Mesenchymal stem cell (in vitro differentiated cells and primary cell): ENCODE results near the gene DPEP1.

Experiments used
- DNase-seq: peaks from one replicate; pipeline ENCODE4 v3.0.0-alpha.2; 2013
- H2AFZ ChIP-seq: one replicate; pipeline ENCODE4 v1.6.1; 2013; ENCODE audit warnings: low read depth, mild to moderate bottlenecking, control low read depth, inconsistent platforms, low read length, moderate library complexity
- H2AK5ac ChIP-seq: 2 replicates; pipeline ENCODE4 v1.6.1; 2013; ENCODE audit warnings: low read length, moderate library complexity, mild to moderate bottlenecking, inconsistent platforms; ENCODE audit not compliant: severe bottlenecking
- H2BK120ac ChIP-seq: one replicate; pipeline ENCODE4 v1.6.1; 2013; ENCODE audit warnings: low read depth, mild to moderate bottlenecking, inconsistent platforms, low read length, moderate library complexity
- H2BK12ac ChIP-seq, 2 experiments: one replicate each; pipeline ENCODE4 v1.6.1; 2013; ENCODE audit warnings: inconsistent platforms in 2 of 2, low read length in 2 of 2, mild to moderate bottlenecking in 2 of 2, moderate library complexity in 2 of 2, control low read depth in 1 of 2
- H2BK15ac ChIP-seq: one replicate; pipeline ENCODE4 v1.6.1; 2013; ENCODE audit warnings: mild to moderate bottlenecking, low read depth, inconsistent platforms; ENCODE audit not compliant: poor library complexity, severe bottlenecking
- H2BK5ac ChIP-seq: 2 replicates; pipeline ENCODE4 v1.6.1; 2013; ENCODE audit warnings: low read depth, mild to moderate bottlenecking, low read length, control low read depth, inconsistent platforms; ENCODE audit not compliant: poor library complexity, severe bottlenecking
- H3K14ac ChIP-seq, 2 experiments: one replicate each; pipeline ENCODE4 v1.6.1; 2013; ENCODE audit warnings: inconsistent platforms in 2 of 2, low read length in 2 of 2, control low read depth in 1 of 2, mild to moderate bottlenecking in 1 of 2, moderate library complexity in 1 of 2
- H3K18ac ChIP-seq, 2 experiments: one replicate each; pipeline ENCODE4 v1.6.1; 2013; ENCODE audit warnings: inconsistent platforms in 2 of 2, low read length in 2 of 2, control low read depth in 1 of 2, low read depth in 1 of 2, mild to moderate bottlenecking in 1 of 2
- H3K23ac ChIP-seq, 2 experiments: one replicate each; pipeline ENCODE4 v1.6.1; 2013; ENCODE audit warnings: inconsistent platforms in 2 of 2, low read length in 2 of 2, mild to moderate bottlenecking in 2 of 2, moderate library complexity in 2 of 2, control low read depth in 1 of 2
- H3K27ac ChIP-seq: 2 replicates; pipeline ENCODE4 v1.5.1; 2013; ENCODE audit warnings: mild to moderate bottlenecking, moderate library complexity, low read length, control low read depth, inconsistent platforms; ENCODE audit not compliant: poor library complexity, severe bottlenecking
- H3K27me3 ChIP-seq, 2 experiments: 2 replicates each; pipeline versions ENCODE4 v1.6.1 to v1.7.0; 2013; ENCODE audit warnings: low read length in 2 of 2, mild to moderate bottlenecking in 2 of 2, moderate library complexity in 2 of 2, control low read depth in 1 of 2, inconsistent platforms in 1 of 2; ENCODE audit not compliant: control insufficient read depth in 1 of 2, insufficient read depth in 1 of 2
- H3K36me3 ChIP-seq, 2 experiments: 2 replicates each; pipeline versions ENCODE4 v1.6.1 to v1.7.0; 2013; ENCODE audit warnings: low read length in 2 of 2, control low read depth in 1 of 2, inconsistent platforms in 1 of 2, low read depth in 1 of 2, mild to moderate bottlenecking in 1 of 2; ENCODE audit not compliant: insufficient read depth in 2 of 2, control insufficient read depth in 1 of 2
- H3K4ac ChIP-seq, 2 experiments: one replicate each; pipeline ENCODE4 v1.6.1; 2013; ENCODE audit warnings: inconsistent platforms in 2 of 2, low read length in 2 of 2, mild to moderate bottlenecking in 2 of 2, moderate library complexity in 2 of 2, control low read depth in 1 of 2, low read depth in 1 of 2
- H3K4me1 ChIP-seq: 2 replicates; pipeline ENCODE4 v1.6.1; 2013; ENCODE audit warnings: low read depth, low read length, control low read depth; ENCODE audit not compliant: control insufficient read depth, insufficient read depth
- H3K4me2 ChIP-seq: 2 replicates; pipeline ENCODE4 v1.6.1; 2013; ENCODE audit warnings: low read length, mild to moderate bottlenecking, inconsistent platforms; ENCODE audit not compliant: poor library complexity, severe bottlenecking
- H3K4me3 ChIP-seq, 2 experiments: 2 replicates each; pipeline versions ENCODE4 v1.5.1 to v1.7.0; 2013; ENCODE audit warnings: low read length in 2 of 2, mild to moderate bottlenecking in 2 of 2, control low read depth in 1 of 2, low read depth in 1 of 2; ENCODE audit not compliant: insufficient read depth in 1 of 2
- H3K79me1 ChIP-seq: replicated peaks from 2 replicates; pipeline ENCODE4 v1.6.1; 2013; ENCODE audit warnings: mild to moderate bottlenecking, control low read depth, low read length, inconsistent platforms; ENCODE audit not compliant: poor library complexity, severe bottlenecking
- H3K9ac ChIP-seq: 2 replicates; pipeline ENCODE4 v1.7.0; 2013; ENCODE audit warnings: mild to moderate bottlenecking, low read length, moderate library complexity
- H3K9me3 ChIP-seq: 2 replicates; pipeline ENCODE4 v1.7.0; 2013; ENCODE audit warnings: mild to moderate bottlenecking, low read length; ENCODE audit not compliant: control insufficient read depth
- H4K8ac ChIP-seq: one replicate; pipeline ENCODE4 v1.6.1; 2013; ENCODE audit warnings: inconsistent platforms, mild to moderate bottlenecking, low read length, moderate library complexity
- H4K91ac ChIP-seq: one replicate; pipeline ENCODE4 v1.6.1; 2013; ENCODE audit warnings: mild to moderate bottlenecking, low read length, inconsistent platforms
- WGBS: methylation state at CpG from one replicate; pipeline ENCODE4 v1.1.7; 2013; ENCODE audit warnings: mixed read lengths; 5-methylcytosine and 5-hydroxymethylcytosine counted together

DPEP1 gene

GRCh38 chr16:89579351-89579750 is 34.1 kb upstream of the DPEP1 start:
- Histone ChIP-seq H2AFZ (no peak overlapping the region), H3K4me3 (no peak overlapping the region), H3K36me3 (peaks cover 0 to 14% of the 10 kb centered on the region in 2 experiments), H4K91ac (peak overlapping the region; percentile 54), H2BK12ac (peak overlapping the region; percentile 28 to 96), H3K4ac (no peak overlapping the region), H3K18ac (no peak overlapping the region), H3K4me1 (peaks cover 51% of the 10 kb centered on the region), H3K9me3 (no peaks in the 10 kb centered on the region), H3K9ac (no peak overlapping the region), H3K14ac (no peak overlapping the region), H2BK5ac (no peak overlapping the region), H2AK5ac (peak overlapping the region; percentile 66), H3K23ac (no peak overlapping the region), H3K27ac (no peak overlapping the region), H3K27me3 (peaks cover 0 to 25% of the 10 kb centered on the region in 2 experiments), H4K8ac (no peak overlapping the region), H2BK15ac (no peak overlapping the region), H3K79me1 (peaks cover 2% of the 10 kb centered on the region), H2BK120ac (no peak overlapping the region), H3K4me2 (no peak overlapping the region)
- 92% methylated on average over 15 of the region's 15 CpGs for WGBS
- DNase-seq: no peak

GRCh38 chr16:89581045-89581695 is 32.3 kb upstream of the DPEP1 start:
- Histone ChIP-seq H3K27me3 (peaks cover 0 to 14% of the 10 kb centered on the region in 2 experiments), H2BK120ac (no peak overlapping the region), H3K18ac (peak overlapping the region; percentile 84 to 90), H3K4me2 (no peak overlapping the region), H3K4me3 (no peak overlapping the region), H3K23ac (no peak overlapping the region), H2BK5ac (no peak overlapping the region), H2AFZ (no peak overlapping the region), H3K14ac (no peak overlapping the region), H3K4ac (peak overlapping the region in 1 of 2 experiments; percentile 14), H3K9me3 (no peaks in the 10 kb centered on the region), H2BK12ac (peak overlapping the region; percentile 59 to 71), H3K36me3 (peaks cover 0 to 14% of the 10 kb centered on the region in 2 experiments), H4K91ac (peak overlapping the region; percentile 34), H3K4me1 (peaks cover 40% of the 10 kb centered on the region), H3K9ac (no peak overlapping the region), H2BK15ac (no peak overlapping the region), H3K79me1 (peaks cover 2% of the 10 kb centered on the region), H3K27ac (peak overlapping the region; percentile 65), H4K8ac (peak overlapping the region; percentile 58), H2AK5ac (peak overlapping the region; percentile 18)
- DNase-seq: peak; percentile 99
- WGBS: 32% methylated on average over 33 of the region's 33 CpGs

GRCh38 chr16:89581861-89582563 is 31.4 kb upstream of the DPEP1 start:
- H3K18ac ChIP-seq: peak overlapping the region; percentile 84 to 90
- H2BK120ac ChIP-seq: peak overlapping the region; percentile 81
- H3K9me3 ChIP-seq: no peaks in the 10 kb centered on the region
- no peak overlapping the region for H3K4me2 ChIP-seq
- H3K79me1 ChIP-seq: peaks cover 2% of the 10 kb centered on the region
- H3K36me3 ChIP-seq: peaks cover 0 to 14% of the 10 kb centered on the region in 2 experiments
- DNase-seq: peak; percentile 62
- peak overlapping the region; percentile 75 to 93 for H3K4ac ChIP-seq
- H2BK5ac ChIP-seq: no peak overlapping the region
- H2BK15ac ChIP-seq: no peak overlapping the region
- H4K8ac ChIP-seq: peak overlapping the region; percentile 90
- peak overlapping the region; percentile 46 for H3K9ac ChIP-seq
- H3K27ac ChIP-seq: peak overlapping the region; percentile 65
- WGBS: 56% methylated on average over 15 of the region's 15 CpGs
- H3K14ac ChIP-seq: no peak overlapping the region
- H3K4me3 ChIP-seq: no peak overlapping the region
- peak overlapping the region; percentile 40 for H2AFZ ChIP-seq
- H3K27me3 ChIP-seq: peaks cover 0 to 7% of the 10 kb centered on the region in 2 experiments
- H2AK5ac ChIP-seq: peak overlapping the region; percentile 96
- H2BK12ac ChIP-seq: peak overlapping the region; percentile 55 to 71
- peak overlapping the region in 1 of 2 experiments; percentile 23 for H3K23ac ChIP-seq
- peak overlapping the region; percentile 98 for H4K91ac ChIP-seq
- peaks cover 34% of the 10 kb centered on the region for H3K4me1 ChIP-seq

- H4K91ac ChIP-seq: peak overlapping the region; percentile 98
- peak overlapping the region; percentile 46 for H3K9ac ChIP-seq
- H2AK5ac ChIP-seq: peak overlapping the region; percentile 96
- peaks cover 0 to 14% of the 10 kb centered on the region in 2 experiments for H3K36me3 ChIP-seq
- H2AFZ ChIP-seq: peak overlapping the region; percentile 40
- peak overlapping the region; percentile 65 for H3K27ac ChIP-seq
- H3K27me3 ChIP-seq: no peaks in the 10 kb centered on the region
- H2BK15ac ChIP-seq: peak overlapping the region; percentile 4
- H2BK5ac ChIP-seq: no peak overlapping the region
- no peak overlapping the region for H3K4me2 ChIP-seq
- peak overlapping the region; percentile 75 to 93 for H3K4ac ChIP-seq
- peak overlapping the region; percentile 55 to 71 for H2BK12ac ChIP-seq
- peak overlapping the region in 1 of 2 experiments; percentile 80 for H3K14ac ChIP-seq
- H4K8ac ChIP-seq: peak overlapping the region; percentile 90
- H3K79me1 ChIP-seq: peaks cover 2% of the 10 kb centered on the region
- WGBS: 94% methylated on average over 19 of the region's 19 CpGs
- peak overlapping the region; percentile 79 to 90 for H3K18ac ChIP-seq
- no peaks in the 10 kb centered on the region for H3K9me3 ChIP-seq
- H3K4me1 ChIP-seq: peaks cover 32% of the 10 kb centered on the region
- peak overlapping the region; percentile 81 for H2BK120ac ChIP-seq
- H3K4me3 ChIP-seq: no peak overlapping the region
- no peak overlapping the region for H3K23ac ChIP-seq
- DNase-seq: no peak
Measured at GRCh38 chr16:89582614-89583196, 30.7 kb upstream of the DPEP1 start.
